Measurements from ENCODE around the gene ANKRD44.

Gene ANKRD44

GRCh38 chr2:197126630-197127352, 183.8 kb downstream of the ANKRD44 start:
- DNase-seq (ENCODE audit: extremely low read depth in 1 of 2, low read depth in 1 of 2): no peak

GRCh38 chr2:197124639-197125390, 185.8 kb downstream of the ANKRD44 start:
- DNase-seq (ENCODE audit: extremely low read depth in 1 of 2, low read depth in 1 of 2): no peak

- DNase-seq (ENCODE audit: extremely low read depth in 1 of 2, low read depth in 1 of 2): no peak
These were observed 187.8 kb downstream of the ANKRD44 start for GRCh38 chr2:197122821-197123220.

- DNase-seq (ENCODE audit: extremely low read depth in 1 of 2, low read depth in 1 of 2): no peak
These were observed 188.7 kb downstream of the ANKRD44 start for GRCh38 chr2:197121756-197122385.

- no peak for DNase-seq (ENCODE audit: extremely low read depth in 1 of 2, low read depth in 1 of 2)
These were observed 189.3 kb downstream of the ANKRD44 start for GRCh38 chr2:197121255-197121654.

GRCh38 chr2:197116306-197116879, 194.2 kb downstream of the ANKRD44 start:
- DNase-seq (ENCODE audit: extremely low read depth in 1 of 2, low read depth in 1 of 2): no peak

GRCh38 chr2:197115325-197115724, 195.3 kb downstream of the ANKRD44 start:
- no peak for DNase-seq (ENCODE audit: extremely low read depth in 1 of 2, low read depth in 1 of 2)

- no peak for DNase-seq (ENCODE audit: extremely low read depth in 1 of 2, low read depth in 1 of 2)
These were observed 197.3 kb downstream of the ANKRD44 start for GRCh38 chr2:197113275-197113711.

GRCh38 chr2:197109326-197109725, 201.3 kb downstream of the ANKRD44 start:
- DNase-seq (ENCODE audit: extremely low read depth in 1 of 2, low read depth in 1 of 2): no peak

GRCh38 chr2:197108758-197109157, 201.8 kb downstream of the ANKRD44 start:
- no peak for DNase-seq (ENCODE audit: extremely low read depth in 1 of 2, low read depth in 1 of 2)

- no peak for DNase-seq (ENCODE audit: extremely low read depth in 1 of 2, low read depth in 1 of 2)
These were observed 203.0 kb downstream of the ANKRD44 start for GRCh38 chr2:197107291-197108269.

GRCh38 chr2:197103363-197103762, 207.2 kb downstream of the ANKRD44 start:
- DNase-seq (ENCODE audit: extremely low read depth in 1 of 2, low read depth in 1 of 2): no peak

GRCh38 chr2:197102231-197102630, 208.3 kb downstream of the ANKRD44 start:
- no peak for DNase-seq (ENCODE audit: extremely low read depth in 1 of 2, low read depth in 1 of 2)

- no peak for DNase-seq (ENCODE audit: extremely low read depth in 1 of 2, low read depth in 1 of 2)
These were observed 209.1 kb downstream of the ANKRD44 start for GRCh38 chr2:197101519-197101918.

GRCh38 chr2:197097578-197098366, 212.8 kb downstream of the ANKRD44 start:
- DNase-seq (ENCODE audit: extremely low read depth in 1 of 2, low read depth in 1 of 2): no peak

- no peak for DNase-seq (ENCODE audit: extremely low read depth in 1 of 2, low read depth in 1 of 2)
These were observed 213.9 kb downstream of the ANKRD44 start for GRCh38 chr2:197096649-197097048.

GRCh38 chr2:197092431-197092830, 218.1 kb downstream of the ANKRD44 start:
- no peak for DNase-seq (ENCODE audit: extremely low read depth in 1 of 2, low read depth in 1 of 2)

- DNase-seq (ENCODE audit: extremely low read depth in 1 of 2, low read depth in 1 of 2): no peak
These were observed 219.7 kb downstream of the ANKRD44 start for GRCh38 chr2:197090742-197091367.

- DNase-seq (ENCODE audit: extremely low read depth in 1 of 2, low read depth in 1 of 2): no peak
These were observed 220.9 kb downstream of the ANKRD44 start for GRCh38 chr2:197089655-197090054.
